WTC11 (cell line): ENCODE measurements around the gene VSIG10. TPM values are rescaled to one million over a fixed set of nuclear protein-coding genes. Genes with fewer than 3 reads are reported as not detected.

ENCODE experiments used
- ATAC-seq: fragments of 200-7000 bp; cut with Tn5 transposase; 2 replicates; pipeline ENCODE4 v1.10.0; 2021; ENCODE audit warnings: mild to moderate bottlenecking, moderate library complexity
- CTCF ChIA-PET: fragments of 300-600 bp; sonication (Branson Sonifier 250); formaldehyde crosslinking; loops from one replicate; lab custom pipeline; 2021; ENCODE audit warnings: antibody characterized with exemption; lab: Charles Lee
- POLR2A ChIA-PET: fragments of 350-600 bp; sonication (Branson Sonifier 250); formaldehyde crosslinking; loops from one replicate; lab custom pipeline; 2021; ENCODE audit warnings: antibody characterized with exemption; lab: Charles Lee
- DNase-seq: peaks from one replicate; pipeline ENCODE4 v3.0.0; 2021; ENCODE audit warnings: low spot score
- H3K27ac Mint-ChIP-seq: 2 replicates; pipeline ENCODE4 v1.8.0; 2021; ENCODE audit warnings: mixed read lengths
- H3K27me3 Mint-ChIP-seq: 2 replicates; pipeline ENCODE4 v1.8.0; 2021; ENCODE audit warnings: low read depth, mild to moderate bottlenecking, moderate library complexity, mixed read lengths
- H3K36me3 Mint-ChIP-seq: 2 replicates; pipeline ENCODE4 v1.8.0; 2021; ENCODE audit warnings: mixed read lengths
- H3K4me1 Mint-ChIP-seq: 2 replicates; pipeline ENCODE4 v1.8.0; 2022; ENCODE audit warnings: mixed read lengths
- H3K4me3 Mint-ChIP-seq: 2 replicates; pipeline ENCODE4 v1.8.0; 2021; ENCODE audit warnings: mild to moderate bottlenecking, moderate library complexity, mixed read lengths
- H3K9me3 Mint-ChIP-seq: 2 replicates; pipeline ENCODE4 v1.8.0; 2021; ENCODE audit warnings: mixed read lengths
- ETV6 ChIP-seq: sonication (generic); formaldehyde crosslinking; IDR thresholded peaks from 2 replicates; pipeline ENCODE4 v1.8.1; 2022; ENCODE audit warnings: mild to moderate bottlenecking, missing genetic modification reagents
- NFYB ChIP-seq: sonication (generic); formaldehyde crosslinking; conservative IDR thresholded peaks from 2 replicates; pipeline ENCODE4 v1.8.0; 2022; ENCODE audit warnings: low read depth, missing genetic modification reagents
- OVOL2 ChIP-seq: fragments of 250-450 bp; sonication (Bioruptor Pico); IDR thresholded peaks from 2 replicates; pipeline ENCODE4 v1.9.0; 2021; ENCODE audit warnings: mild to moderate bottlenecking, borderline replicate concordance
- RORB ChIP-seq: fragments of 250-450 bp; sonication (Bioruptor Pico); IDR thresholded peaks from 2 replicates; pipeline ENCODE4 v1.9.0; 2021; ENCODE audit warnings: mild to moderate bottlenecking
- SP1 ChIP-seq: sonication (generic); formaldehyde crosslinking; conservative IDR thresholded peaks from 2 replicates; pipeline ENCODE4 v1.8.1; 2022; ENCODE audit warnings: missing genetic modification reagents
- TEAD1 ChIP-seq: sonication (generic); formaldehyde crosslinking; IDR thresholded peaks from 2 replicates; pipeline ENCODE4 v1.8.0; 2022; ENCODE audit warnings: mild to moderate bottlenecking, missing genetic modification reagents
- TP53 ChIP-seq: sonication (generic); formaldehyde crosslinking; IDR thresholded peaks from 2 replicates; pipeline ENCODE4 v1.8.1; 2023; ENCODE audit warnings: mild to moderate bottlenecking, missing genetic modification reagents
- ZNF138 ChIP-seq: sonication (generic); formaldehyde crosslinking; conservative IDR thresholded peaks from 2 replicates; pipeline ENCODE4 v1.8.1; 2022; ENCODE audit warnings: mild to moderate bottlenecking, moderate library complexity, missing genetic modification reagents
- ZNF219 ChIP-seq: sonication (generic); formaldehyde crosslinking; IDR thresholded peaks from 2 replicates; pipeline ENCODE4 v1.8.0; 2023; ENCODE audit warnings: missing genetic modification reagents, mild to moderate bottlenecking, borderline replicate concordance
- total RNA-seq: library from RNA; stranded (reverse); gene quantifications from 3 replicates; pipeline ENCODE4 v1.2.3, GENCODE V29; 2021
- TF ChIP-seq, protein P1 (sequence below): sonication (generic); formaldehyde crosslinking; IDR thresholded peaks from 2 replicates; pipeline ENCODE4 v1.8.1; 2023; ENCODE audit warnings: mild to moderate bottlenecking, missing genetic modification reagents, moderate library complexity
- TF ChIP-seq, protein P2 (sequence below): sonication (generic); formaldehyde crosslinking; IDR thresholded peaks from 2 replicates; pipeline ENCODE4 v1.8.0; 2023; ENCODE audit warnings: missing genetic modification reagents, mild to moderate bottlenecking, borderline replicate concordance
- TF ChIP-seq, protein P3 (sequence below): sonication (generic); formaldehyde crosslinking; IDR thresholded peaks from 2 replicates; pipeline ENCODE4 v1.8.1; 2022; ENCODE audit warnings: low read depth, missing genetic modification reagents, borderline replicate concordance
- TF ChIP-seq, protein P4 (sequence below): fragments of 250-450 bp; sonication (Bioruptor Pico); IDR thresholded peaks from 2 replicates; pipeline ENCODE4 v1.8.0; 2021; ENCODE audit warnings: mild to moderate bottlenecking
- TF ChIP-seq, protein P5 (sequence below): sonication (generic); formaldehyde crosslinking; conservative IDR thresholded peaks from 2 replicates; pipeline ENCODE4 v1.8.1; 2023; ENCODE audit warnings: mild to moderate bottlenecking, low read depth, missing genetic modification reagents, moderate library complexity
- TF ChIP-seq, protein P6 (sequence below): sonication (generic); formaldehyde crosslinking; IDR thresholded peaks from 2 replicates; pipeline ENCODE4 v1.8.1; 2022; ENCODE audit warnings: low read depth, mild to moderate bottlenecking, moderate library complexity, missing genetic modification reagents, borderline replicate concordance
- TF ChIP-seq, protein P7 (sequence below): sonication (generic); formaldehyde crosslinking; IDR thresholded peaks from 2 replicates; pipeline ENCODE4 v1.8.1; 2022; ENCODE audit warnings: mild to moderate bottlenecking, moderate library complexity, missing genetic modification reagents
- TF ChIP-seq, protein P8 (sequence below): sonication (generic); formaldehyde crosslinking; IDR thresholded peaks from 2 replicates; pipeline ENCODE4 v1.8.0; 2022; ENCODE audit warnings: mild to moderate bottlenecking, missing genetic modification reagents
- TF ChIP-seq, protein P9 (sequence below): sonication (generic); formaldehyde crosslinking; IDR thresholded peaks from 2 replicates; pipeline ENCODE4 v1.8.0; 2022; ENCODE audit warnings: mild to moderate bottlenecking, missing genetic modification reagents
- TF ChIP-seq, protein P10 (sequence below): sonication (generic); formaldehyde crosslinking; IDR thresholded peaks from 2 replicates; pipeline ENCODE4 v1.8.0; 2022; ENCODE audit warnings: missing genetic modification reagents

The VSIG10 gene
- total RNA-seq, 1 experiment from 2014 or later, result 82.5 TPM

DNA sequence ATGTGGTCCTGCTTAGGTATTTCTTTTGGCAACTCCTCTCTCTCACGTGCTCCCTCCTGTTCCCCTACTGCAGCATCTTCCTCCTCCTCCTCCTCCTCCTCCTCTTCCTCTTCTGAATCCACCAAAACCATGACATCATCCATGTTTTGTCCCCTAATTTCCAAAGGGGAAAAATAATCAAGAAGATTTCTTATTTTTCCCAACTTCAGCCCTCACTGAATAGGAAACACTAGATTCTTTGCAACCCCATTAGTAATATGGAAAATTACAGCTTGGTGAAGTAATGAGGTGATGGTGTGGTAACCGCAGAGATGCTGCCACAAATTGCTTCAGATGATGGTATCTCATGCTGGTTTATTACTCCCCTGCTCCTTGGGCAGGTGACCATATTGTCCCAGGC lies 35.4 kb downstream of the VSIG10 start:
- DNase-seq (no peak), ATAC-seq (no peak)
- Mint-ChIP-seq H3K4me3 (no peak overlapping the region), H3K9me3 (no peaks in the 10 kb centered on the region), H3K36me3 (peaks cover 57% of the 10 kb centered on the region), H3K27me3 (no peaks in the 10 kb centered on the region), H3K27ac (peak overlapping the region; percentile 80), H3K4me1 (peaks cover 23% of the 10 kb centered on the region)
- ChIA-PET CTCF (no interaction called here), POLR2A (no interaction called here)
- TF ChIP-seq, protein P1, sequence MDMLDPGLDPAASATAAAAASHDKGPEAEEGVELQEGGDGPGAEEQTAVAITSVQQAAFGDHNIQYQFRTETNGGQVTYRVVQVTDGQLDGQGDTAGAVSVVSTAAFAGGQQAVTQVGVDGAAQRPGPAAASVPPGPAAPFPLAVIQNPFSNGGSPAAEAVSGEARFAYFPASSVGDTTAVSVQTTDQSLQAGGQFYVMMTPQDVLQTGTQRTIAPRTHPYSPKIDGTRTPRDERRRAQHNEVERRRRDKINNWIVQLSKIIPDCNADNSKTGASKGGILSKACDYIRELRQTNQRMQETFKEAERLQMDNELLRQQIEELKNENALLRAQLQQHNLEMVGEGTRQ (CRISPR knock-in tag), result no peak
- TF ChIP-seq OVOL2 (CRISPR knock-in tag) (no peak), SP1 (CRISPR knock-in tag) (no peak), NFYB (CRISPR knock-in tag) (no peak), ZNF138 (CRISPR knock-in tag) (no peak), RORB (CRISPR knock-in tag) (no peak), ETV6 (CRISPR knock-in tag) (no peak), ZNF219 (CRISPR knock-in tag) (no peak), TEAD1 (CRISPR knock-in tag) (no peak), TP53 (no peak)
- TF ChIP-seq, protein P2, sequence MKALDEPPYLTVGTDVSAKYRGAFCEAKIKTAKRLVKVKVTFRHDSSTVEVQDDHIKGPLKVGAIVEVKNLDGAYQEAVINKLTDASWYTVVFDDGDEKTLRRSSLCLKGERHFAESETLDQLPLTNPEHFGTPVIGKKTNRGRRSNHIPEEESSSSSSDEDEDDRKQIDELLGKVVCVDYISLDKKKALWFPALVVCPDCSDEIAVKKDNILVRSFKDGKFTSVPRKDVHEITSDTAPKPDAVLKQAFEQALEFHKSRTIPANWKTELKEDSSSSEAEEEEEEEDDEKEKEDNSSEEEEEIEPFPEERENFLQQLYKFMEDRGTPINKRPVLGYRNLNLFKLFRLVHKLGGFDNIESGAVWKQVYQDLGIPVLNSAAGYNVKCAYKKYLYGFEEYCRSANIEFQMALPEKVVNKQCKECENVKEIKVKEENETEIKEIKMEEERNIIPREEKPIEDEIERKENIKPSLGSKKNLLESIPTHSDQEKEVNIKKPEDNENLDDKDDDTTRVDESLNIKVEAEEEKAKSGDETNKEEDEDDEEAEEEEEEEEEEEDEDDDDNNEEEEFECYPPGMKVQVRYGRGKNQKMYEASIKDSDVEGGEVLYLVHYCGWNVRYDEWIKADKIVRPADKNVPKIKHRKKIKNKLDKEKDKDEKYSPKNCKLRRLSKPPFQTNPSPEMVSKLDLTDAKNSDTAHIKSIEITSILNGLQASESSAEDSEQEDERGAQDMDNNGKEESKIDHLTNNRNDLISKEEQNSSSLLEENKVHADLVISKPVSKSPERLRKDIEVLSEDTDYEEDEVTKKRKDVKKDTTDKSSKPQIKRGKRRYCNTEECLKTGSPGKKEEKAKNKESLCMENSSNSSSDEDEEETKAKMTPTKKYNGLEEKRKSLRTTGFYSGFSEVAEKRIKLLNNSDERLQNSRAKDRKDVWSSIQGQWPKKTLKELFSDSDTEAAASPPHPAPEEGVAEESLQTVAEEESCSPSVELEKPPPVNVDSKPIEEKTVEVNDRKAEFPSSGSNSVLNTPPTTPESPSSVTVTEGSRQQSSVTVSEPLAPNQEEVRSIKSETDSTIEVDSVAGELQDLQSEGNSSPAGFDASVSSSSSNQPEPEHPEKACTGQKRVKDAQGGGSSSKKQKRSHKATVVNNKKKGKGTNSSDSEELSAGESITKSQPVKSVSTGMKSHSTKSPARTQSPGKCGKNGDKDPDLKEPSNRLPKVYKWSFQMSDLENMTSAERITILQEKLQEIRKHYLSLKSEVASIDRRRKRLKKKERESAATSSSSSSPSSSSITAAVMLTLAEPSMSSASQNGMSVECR (CRISPR knock-in tag), result no peak
- TF ChIP-seq, protein P3, sequence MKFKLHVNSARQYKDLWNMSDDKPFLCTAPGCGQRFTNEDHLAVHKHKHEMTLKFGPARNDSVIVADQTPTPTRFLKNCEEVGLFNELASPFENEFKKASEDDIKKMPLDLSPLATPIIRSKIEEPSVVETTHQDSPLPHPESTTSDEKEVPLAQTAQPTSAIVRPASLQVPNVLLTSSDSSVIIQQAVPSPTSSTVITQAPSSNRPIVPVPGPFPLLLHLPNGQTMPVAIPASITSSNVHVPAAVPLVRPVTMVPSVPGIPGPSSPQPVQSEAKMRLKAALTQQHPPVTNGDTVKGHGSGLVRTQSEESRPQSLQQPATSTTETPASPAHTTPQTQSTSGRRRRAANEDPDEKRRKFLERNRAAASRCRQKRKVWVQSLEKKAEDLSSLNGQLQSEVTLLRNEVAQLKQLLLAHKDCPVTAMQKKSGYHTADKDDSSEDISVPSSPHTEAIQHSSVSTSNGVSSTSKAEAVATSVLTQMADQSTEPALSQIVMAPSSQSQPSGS (CRISPR knock-in tag), result no peak
- TF ChIP-seq, protein P4, sequence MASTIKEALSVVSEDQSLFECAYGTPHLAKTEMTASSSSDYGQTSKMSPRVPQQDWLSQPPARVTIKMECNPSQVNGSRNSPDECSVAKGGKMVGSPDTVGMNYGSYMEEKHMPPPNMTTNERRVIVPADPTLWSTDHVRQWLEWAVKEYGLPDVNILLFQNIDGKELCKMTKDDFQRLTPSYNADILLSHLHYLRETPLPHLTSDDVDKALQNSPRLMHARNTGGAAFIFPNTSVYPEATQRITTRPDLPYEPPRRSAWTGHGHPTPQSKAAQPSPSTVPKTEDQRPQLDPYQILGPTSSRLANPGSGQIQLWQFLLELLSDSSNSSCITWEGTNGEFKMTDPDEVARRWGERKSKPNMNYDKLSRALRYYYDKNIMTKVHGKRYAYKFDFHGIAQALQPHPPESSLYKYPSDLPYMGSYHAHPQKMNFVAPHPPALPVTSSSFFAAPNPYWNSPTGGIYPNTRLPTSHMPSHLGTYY (CRISPR knock-in tag), result no peak
- TF ChIP-seq, protein P5, sequence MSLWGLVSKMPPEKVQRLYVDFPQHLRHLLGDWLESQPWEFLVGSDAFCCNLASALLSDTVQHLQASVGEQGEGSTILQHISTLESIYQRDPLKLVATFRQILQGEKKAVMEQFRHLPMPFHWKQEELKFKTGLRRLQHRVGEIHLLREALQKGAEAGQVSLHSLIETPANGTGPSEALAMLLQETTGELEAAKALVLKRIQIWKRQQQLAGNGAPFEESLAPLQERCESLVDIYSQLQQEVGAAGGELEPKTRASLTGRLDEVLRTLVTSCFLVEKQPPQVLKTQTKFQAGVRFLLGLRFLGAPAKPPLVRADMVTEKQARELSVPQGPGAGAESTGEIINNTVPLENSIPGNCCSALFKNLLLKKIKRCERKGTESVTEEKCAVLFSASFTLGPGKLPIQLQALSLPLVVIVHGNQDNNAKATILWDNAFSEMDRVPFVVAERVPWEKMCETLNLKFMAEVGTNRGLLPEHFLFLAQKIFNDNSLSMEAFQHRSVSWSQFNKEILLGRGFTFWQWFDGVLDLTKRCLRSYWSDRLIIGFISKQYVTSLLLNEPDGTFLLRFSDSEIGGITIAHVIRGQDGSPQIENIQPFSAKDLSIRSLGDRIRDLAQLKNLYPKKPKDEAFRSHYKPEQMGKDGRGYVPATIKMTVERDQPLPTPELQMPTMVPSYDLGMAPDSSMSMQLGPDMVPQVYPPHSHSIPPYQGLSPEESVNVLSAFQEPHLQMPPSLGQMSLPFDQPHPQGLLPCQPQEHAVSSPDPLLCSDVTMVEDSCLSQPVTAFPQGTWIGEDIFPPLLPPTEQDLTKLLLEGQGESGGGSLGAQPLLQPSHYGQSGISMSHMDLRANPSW (CRISPR knock-in tag), result no peak
- TF ChIP-seq, protein P6, sequence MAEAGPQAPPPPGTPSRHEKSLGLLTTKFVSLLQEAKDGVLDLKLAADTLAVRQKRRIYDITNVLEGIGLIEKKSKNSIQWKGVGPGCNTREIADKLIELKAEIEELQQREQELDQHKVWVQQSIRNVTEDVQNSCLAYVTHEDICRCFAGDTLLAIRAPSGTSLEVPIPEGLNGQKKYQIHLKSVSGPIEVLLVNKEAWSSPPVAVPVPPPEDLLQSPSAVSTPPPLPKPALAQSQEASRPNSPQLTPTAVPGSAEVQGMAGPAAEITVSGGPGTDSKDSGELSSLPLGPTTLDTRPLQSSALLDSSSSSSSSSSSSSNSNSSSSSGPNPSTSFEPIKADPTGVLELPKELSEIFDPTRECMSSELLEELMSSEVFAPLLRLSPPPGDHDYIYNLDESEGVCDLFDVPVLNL (CRISPR knock-in tag), result no peak
- TF ChIP-seq, protein P7, sequence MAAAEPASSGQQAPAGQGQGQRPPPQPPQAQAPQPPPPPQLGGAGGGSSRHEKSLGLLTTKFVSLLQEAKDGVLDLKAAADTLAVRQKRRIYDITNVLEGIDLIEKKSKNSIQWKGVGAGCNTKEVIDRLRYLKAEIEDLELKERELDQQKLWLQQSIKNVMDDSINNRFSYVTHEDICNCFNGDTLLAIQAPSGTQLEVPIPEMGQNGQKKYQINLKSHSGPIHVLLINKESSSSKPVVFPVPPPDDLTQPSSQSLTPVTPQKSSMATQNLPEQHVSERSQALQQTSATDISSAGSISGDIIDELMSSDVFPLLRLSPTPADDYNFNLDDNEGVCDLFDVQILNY (CRISPR knock-in tag), result no peak
- TF ChIP-seq, protein P8, sequence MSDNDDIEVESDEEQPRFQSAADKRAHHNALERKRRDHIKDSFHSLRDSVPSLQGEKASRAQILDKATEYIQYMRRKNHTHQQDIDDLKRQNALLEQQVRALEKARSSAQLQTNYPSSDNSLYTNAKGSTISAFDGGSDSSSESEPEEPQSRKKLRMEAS (CRISPR knock-in tag), result no peak
- TF ChIP-seq, protein P9, sequence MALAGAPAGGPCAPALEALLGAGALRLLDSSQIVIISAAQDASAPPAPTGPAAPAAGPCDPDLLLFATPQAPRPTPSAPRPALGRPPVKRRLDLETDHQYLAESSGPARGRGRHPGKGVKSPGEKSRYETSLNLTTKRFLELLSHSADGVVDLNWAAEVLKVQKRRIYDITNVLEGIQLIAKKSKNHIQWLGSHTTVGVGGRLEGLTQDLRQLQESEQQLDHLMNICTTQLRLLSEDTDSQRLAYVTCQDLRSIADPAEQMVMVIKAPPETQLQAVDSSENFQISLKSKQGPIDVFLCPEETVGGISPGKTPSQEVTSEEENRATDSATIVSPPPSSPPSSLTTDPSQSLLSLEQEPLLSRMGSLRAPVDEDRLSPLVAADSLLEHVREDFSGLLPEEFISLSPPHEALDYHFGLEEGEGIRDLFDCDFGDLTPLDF, result no peak
- TF ChIP-seq, protein P10, sequence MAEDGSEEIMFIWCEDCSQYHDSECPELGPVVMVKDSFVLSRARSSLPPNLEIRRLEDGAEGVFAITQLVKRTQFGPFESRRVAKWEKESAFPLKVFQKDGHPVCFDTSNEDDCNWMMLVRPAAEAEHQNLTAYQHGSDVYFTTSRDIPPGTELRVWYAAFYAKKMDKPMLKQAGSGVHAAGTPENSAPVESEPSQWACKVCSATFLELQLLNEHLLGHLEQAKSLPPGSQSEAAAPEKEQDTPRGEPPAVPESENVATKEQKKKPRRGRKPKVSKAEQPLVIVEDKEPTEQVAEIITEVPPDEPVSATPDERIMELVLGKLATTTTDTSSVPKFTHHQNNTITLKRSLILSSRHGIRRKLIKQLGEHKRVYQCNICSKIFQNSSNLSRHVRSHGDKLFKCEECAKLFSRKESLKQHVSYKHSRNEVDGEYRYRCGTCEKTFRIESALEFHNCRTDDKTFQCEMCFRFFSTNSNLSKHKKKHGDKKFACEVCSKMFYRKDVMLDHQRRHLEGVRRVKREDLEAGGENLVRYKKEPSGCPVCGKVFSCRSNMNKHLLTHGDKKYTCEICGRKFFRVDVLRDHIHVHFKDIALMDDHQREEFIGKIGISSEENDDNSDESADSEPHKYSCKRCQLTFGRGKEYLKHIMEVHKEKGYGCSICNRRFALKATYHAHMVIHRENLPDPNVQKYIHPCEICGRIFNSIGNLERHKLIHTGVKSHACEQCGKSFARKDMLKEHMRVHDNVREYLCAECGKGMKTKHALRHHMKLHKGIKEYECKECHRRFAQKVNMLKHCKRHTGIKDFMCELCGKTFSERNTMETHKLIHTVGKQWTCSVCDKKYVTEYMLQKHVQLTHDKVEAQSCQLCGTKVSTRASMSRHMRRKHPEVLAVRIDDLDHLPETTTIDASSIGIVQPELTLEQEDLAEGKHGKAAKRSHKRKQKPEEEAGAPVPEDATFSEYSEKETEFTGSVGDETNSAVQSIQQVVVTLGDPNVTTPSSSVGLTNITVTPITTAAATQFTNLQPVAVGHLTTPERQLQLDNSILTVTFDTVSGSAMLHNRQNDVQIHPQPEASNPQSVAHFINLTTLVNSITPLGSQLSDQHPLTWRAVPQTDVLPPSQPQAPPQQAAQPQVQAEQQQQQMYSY (CRISPR knock-in tag), result no peak
